Type B pancreatic cell (in vitro differentiated cells): Measurements from ENCODE around the gene HOXD4. TPM values are rescaled to one million over a fixed set of nuclear protein-coding genes. Genes with fewer than 3 reads are reported as not detected.
A peak's percentile ranks its signal among the peaks of the same experiment; 100 is the strongest.

Experiments used
- DNase-seq: peaks from one replicate; pipeline ENCODE4 v3.0.0; 2021; ENCODE audit warnings: mixed read lengths; ENCODE audit not compliant: unreplicated experiment; ENCODE audit errors: extremely low spot score
- H3K27ac Mint-ChIP-seq: 2 replicates; pipeline ENCODE4 v1.8.0; 2021; ENCODE audit warnings: mild to moderate bottlenecking, mixed read lengths
- H3K27me3 Mint-ChIP-seq: 2 replicates; pipeline ENCODE4 v1.8.0; 2021; ENCODE audit warnings: mixed read lengths
- H3K36me3 Mint-ChIP-seq: 2 replicates; pipeline ENCODE4 v1.8.0; 2021; ENCODE audit warnings: mixed read lengths
- H3K4me1 Mint-ChIP-seq: one replicate; pipeline ENCODE4 v1.8.0; 2021; ENCODE audit warnings: mixed read lengths; ENCODE audit not compliant: unreplicated experiment
- H3K4me3 Mint-ChIP-seq: 2 replicates; pipeline ENCODE4 v1.8.0; 2021; ENCODE audit warnings: mild to moderate bottlenecking, mixed read lengths
- H3K9me3 Mint-ChIP-seq: 2 replicates; pipeline ENCODE4 v1.8.0; 2021; ENCODE audit warnings: mixed read lengths
- long read RNA-seq: library from polyadenylated mRNA; unstranded; transcript quantifications from one replicate; pipeline ENCODE4 v2.0.0, GENCODE V29; 2020
- total RNA-seq: library from RNA; stranded (reverse); gene quantifications from 2 replicates; pipeline ENCODE4 v1.2.1, GENCODE V29; 2021; ENCODE audit warnings: low replicate concordance
- TF ChIP-seq, protein P1 (sequence below): fragments of 200-600 bp; sonication (generic); conservative IDR thresholded peaks from 2 replicates; pipeline ENCODE4 v1.5.0; 2021; ENCODE audit warnings: antibody characterized with exemption, mild to moderate bottlenecking

Gene HOXD4
- total RNA-seq, result 37.0 TPM in 1 of 2 replicates, not detected in the other
- long read RNA-seq, result 0 reads

- Mint-ChIP-seq H3K4me1 (peaks cover 23% of the 10 kb centered on the region), H3K4me3 (peak within 1 kb of the TSS; percentile 89), H3K9me3 (no peaks in the 10 kb centered on the region), H3K36me3 (peaks cover 20% of the 10 kb centered on the region), H3K27me3 (peaks cover 94% of the 10 kb centered on the region), H3K27ac (peak within 1 kb of the TSS; percentile 75)
- TF ChIP-seq, protein P1, sequence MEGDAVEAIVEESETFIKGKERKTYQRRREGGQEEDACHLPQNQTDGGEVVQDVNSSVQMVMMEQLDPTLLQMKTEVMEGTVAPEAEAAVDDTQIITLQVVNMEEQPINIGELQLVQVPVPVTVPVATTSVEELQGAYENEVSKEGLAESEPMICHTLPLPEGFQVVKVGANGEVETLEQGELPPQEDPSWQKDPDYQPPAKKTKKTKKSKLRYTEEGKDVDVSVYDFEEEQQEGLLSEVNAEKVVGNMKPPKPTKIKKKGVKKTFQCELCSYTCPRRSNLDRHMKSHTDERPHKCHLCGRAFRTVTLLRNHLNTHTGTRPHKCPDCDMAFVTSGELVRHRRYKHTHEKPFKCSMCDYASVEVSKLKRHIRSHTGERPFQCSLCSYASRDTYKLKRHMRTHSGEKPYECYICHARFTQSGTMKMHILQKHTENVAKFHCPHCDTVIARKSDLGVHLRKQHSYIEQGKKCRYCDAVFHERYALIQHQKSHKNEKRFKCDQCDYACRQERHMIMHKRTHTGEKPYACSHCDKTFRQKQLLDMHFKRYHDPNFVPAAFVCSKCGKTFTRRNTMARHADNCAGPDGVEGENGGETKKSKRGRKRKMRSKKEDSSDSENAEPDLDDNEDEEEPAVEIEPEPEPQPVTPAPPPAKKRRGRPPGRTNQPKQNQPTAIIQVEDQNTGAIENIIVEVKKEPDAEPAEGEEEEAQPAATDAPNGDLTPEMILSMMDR, result no peak
- DNase-seq, result no peak
Measured at GRCh38 chr2:176151442-176152287, at the start of gene HOXD4. TSS of gene HOXD4 (plus strand) at chr2:176151550. CDS start at chr2:176151634, 84 bp downstream.

GRCh38 chr2:176101842-176102241 is 49.5 kb upstream of the HOXD4 start:
- H3K36me3 Mint-ChIP-seq, result no peaks in the 10 kb centered on the region
- H3K9me3 Mint-ChIP-seq, result no peaks in the 10 kb centered on the region
- peak; percentile 45 for DNase-seq
- peaks cover 96% of the 10 kb centered on the region for H3K27me3 Mint-ChIP-seq
- peaks cover 14% of the 10 kb centered on the region for H3K4me1 Mint-ChIP-seq
- H3K4me3 Mint-ChIP-seq, result no peak overlapping the region
- TF ChIP-seq, protein P1, result no peak
- no peak overlapping the region for H3K27ac Mint-ChIP-seq

DNA sequence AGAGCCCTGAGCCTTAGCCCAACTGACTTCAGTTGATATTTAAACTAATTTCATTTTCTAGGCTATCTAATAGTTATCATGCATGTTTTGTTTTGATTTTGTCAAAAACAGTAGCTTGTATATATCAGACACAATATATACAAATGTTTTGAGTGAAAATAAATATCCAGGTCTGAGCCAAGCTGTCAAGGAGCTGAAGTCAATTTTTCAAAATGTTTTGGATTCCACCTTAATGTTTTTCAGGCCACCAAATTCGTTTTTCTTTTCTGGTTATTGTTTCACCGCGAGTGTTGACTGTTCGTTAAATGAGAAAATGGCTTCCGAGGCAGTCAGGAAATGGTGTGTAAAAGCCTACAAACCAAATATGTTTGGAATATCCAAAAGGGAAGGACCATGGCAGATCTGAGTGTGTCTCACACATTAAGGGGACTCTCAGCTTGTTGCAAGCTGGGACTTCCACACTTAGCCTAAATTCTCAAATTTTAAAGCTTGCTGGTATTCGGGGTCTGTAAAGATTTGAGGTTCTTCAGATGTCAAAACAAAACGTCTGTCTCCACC is 49.0 kb upstream of the HOXD4 start:
- H3K36me3 Mint-ChIP-seq, result no peaks in the 10 kb centered on the region
- peaks cover 95% of the 10 kb centered on the region for H3K27me3 Mint-ChIP-seq
- H3K9me3 Mint-ChIP-seq, result no peaks in the 10 kb centered on the region
- TF ChIP-seq, protein P1, result no peak
- DNase-seq, result no peak
- H3K4me1 Mint-ChIP-seq, result peaks cover 14% of the 10 kb centered on the region
- no peak overlapping the region for H3K27ac Mint-ChIP-seq
- no peak overlapping the region for H3K4me3 Mint-ChIP-seq

- Mint-ChIP-seq H3K27me3 (peaks cover 90% of the 10 kb centered on the region), H3K36me3 (no peaks in the 10 kb centered on the region), H3K4me1 (peaks cover 14% of the 10 kb centered on the region), H3K4me3 (no peak overlapping the region), H3K9me3 (no peaks in the 10 kb centered on the region), H3K27ac (no peak overlapping the region)
- TF ChIP-seq, protein P1, result no peak
- DNase-seq, result peak; percentile 45
Measured at GRCh38 chr2:176103194-176103593, 48.2 kb upstream of the HOXD4 start.

- TF ChIP-seq, protein P1, result no peak
- peaks cover 90% of the 10 kb centered on the region for H3K27me3 Mint-ChIP-seq
- peaks cover 14% of the 10 kb centered on the region for H3K4me1 Mint-ChIP-seq
- H3K9me3 Mint-ChIP-seq, result no peaks in the 10 kb centered on the region
- no peak overlapping the region for H3K27ac Mint-ChIP-seq
- H3K36me3 Mint-ChIP-seq, result no peaks in the 10 kb centered on the region
- peak; percentile 44 for DNase-seq
- peak overlapping the region; percentile 68 for H3K4me3 Mint-ChIP-seq
Measured at GRCh38 chr2:176103742-176104315, 47.5 kb upstream of the HOXD4 start.
